ENCODE data around the gene TNS1.

The TNS1 gene

GRCh38 chr2:217840522-217840921 lies 162.3 kb downstream of the TNS1 start:
- Histone ChIP-seq H3K36me3 (ENCODE audit: insufficient read depth, low read length) (no peaks in the 10 kb centered on the region), H3K27me3 (ENCODE audit: insufficient read depth, low read length) (no peaks in the 10 kb centered on the region), H3K9ac (ENCODE audit: low read depth, low read length) (no peak overlapping the region), H3K4me1 (ENCODE audit: insufficient read depth, low read length) (peaks cover 6% of the 10 kb centered on the region; the same call in 1 of the 2 replicates), H3K9me3 (ENCODE audit: insufficient read depth, low read depth, low read length) (peaks cover 8% of the 10 kb centered on the region), H3K4me3 (ENCODE audit: low read length) (no peak overlapping the region), H3K27ac (ENCODE audit: low read depth, low read length) (no peak overlapping the region)
- WGBS = 89% methylated on average over 3 of the region's 3 CpGs

- Histone ChIP-seq H3K36me3 (ENCODE audit: insufficient read depth, low read length) (no peaks in the 10 kb centered on the region), H3K9ac (ENCODE audit: low read depth, low read length) (no peak overlapping the region), H3K9me3 (ENCODE audit: insufficient read depth, low read depth, low read length) (peaks cover under 1% of the 10 kb centered on the region), H3K27me3 (ENCODE audit: insufficient read depth, low read length) (no peaks in the 10 kb centered on the region), H3K27ac (ENCODE audit: low read depth, low read length) (no peak overlapping the region), H3K4me3 (ENCODE audit: low read length) (no peak overlapping the region), H3K4me1 (ENCODE audit: insufficient read depth, low read length) (peaks cover 6% of the 10 kb centered on the region; the same call in 1 of the 2 replicates)
- WGBS = 93% methylated on average over 7 of the region's 7 CpGs
These were observed 163.1 kb downstream of the TNS1 start for GRCh38 chr2:217839750-217840107.

GRCh38 chr2:217839073-217839749 lies 163.6 kb downstream of the TNS1 start:
- H3K27ac ChIP-seq (ENCODE audit: low read depth, low read length) = no peak overlapping the region
- no peaks in the 10 kb centered on the region for H3K36me3 ChIP-seq (ENCODE audit: insufficient read depth, low read length)
- WGBS = 93% methylated on average over 10 of the region's 10 CpGs
- no peak overlapping the region for H3K9ac ChIP-seq (ENCODE audit: low read depth, low read length)
- peaks cover 6% of the 10 kb centered on the region; the same call in 1 of the 2 replicates for H3K4me1 ChIP-seq (ENCODE audit: insufficient read depth, low read length)
- no peaks in the 10 kb centered on the region for H3K9me3 ChIP-seq (ENCODE audit: insufficient read depth, low read depth, low read length)
- H3K4me3 ChIP-seq (ENCODE audit: low read length) = no peak overlapping the region
- H3K27me3 ChIP-seq (ENCODE audit: insufficient read depth, low read length) = no peaks in the 10 kb centered on the region

GRCh38 chr2:217838409-217838831 lies 164.4 kb downstream of the TNS1 start:
- Histone ChIP-seq H3K36me3 (ENCODE audit: insufficient read depth, low read length) (no peaks in the 10 kb centered on the region), H3K4me1 (ENCODE audit: insufficient read depth, low read length) (peaks cover 6% of the 10 kb centered on the region; the same call in 1 of the 2 replicates), H3K9me3 (ENCODE audit: insufficient read depth, low read depth, low read length) (no peaks in the 10 kb centered on the region), H3K9ac (ENCODE audit: low read depth, low read length) (no peak overlapping the region), H3K27me3 (ENCODE audit: insufficient read depth, low read length) (no peaks in the 10 kb centered on the region), H3K4me3 (ENCODE audit: low read length) (no peak overlapping the region), H3K27ac (ENCODE audit: low read depth, low read length) (no peak overlapping the region)
- 75% methylated on average over 5 of the region's 5 CpGs for WGBS

GRCh38 chr2:217837530-217837929 lies 165.3 kb downstream of the TNS1 start:
- WGBS = 89% methylated on average over 8 of the region's 8 CpGs
- Histone ChIP-seq H3K4me3 (ENCODE audit: low read length) (no peak overlapping the region), H3K36me3 (ENCODE audit: insufficient read depth, low read length) (no peaks in the 10 kb centered on the region), H3K9ac (ENCODE audit: low read depth, low read length) (no peak overlapping the region), H3K27ac (ENCODE audit: low read depth, low read length) (no peak overlapping the region), H3K4me1 (ENCODE audit: insufficient read depth, low read length) (peaks cover 6% of the 10 kb centered on the region; the same call in 1 of the 2 replicates), H3K9me3 (ENCODE audit: insufficient read depth, low read depth, low read length) (no peaks in the 10 kb centered on the region), H3K27me3 (ENCODE audit: insufficient read depth, low read length) (no peaks in the 10 kb centered on the region)

GRCh38 chr2:217836901-217837491 lies 165.8 kb downstream of the TNS1 start:
- Histone ChIP-seq H3K27me3 (ENCODE audit: insufficient read depth, low read length) (no peaks in the 10 kb centered on the region), H3K9ac (ENCODE audit: low read depth, low read length) (no peak overlapping the region), H3K27ac (ENCODE audit: low read depth, low read length) (peak overlapping the region; percentile 48; the same call in 1 of the 2 replicates), H3K4me3 (ENCODE audit: low read length) (no peak overlapping the region), H3K9me3 (ENCODE audit: insufficient read depth, low read depth, low read length) (no peaks in the 10 kb centered on the region), H3K36me3 (ENCODE audit: insufficient read depth, low read length) (no peaks in the 10 kb centered on the region), H3K4me1 (ENCODE audit: insufficient read depth, low read length) (peaks cover 6% of the 10 kb centered on the region; the same call in 1 of the 2 replicates)
- 81% methylated on average over 9 of the region's 9 CpGs for WGBS

- Histone ChIP-seq H3K9ac (ENCODE audit: low read depth, low read length) (no peak overlapping the region), H3K27ac (ENCODE audit: low read depth, low read length) (peak overlapping the region; percentile 48; the same call in 1 of the 2 replicates)
- 85% methylated on average over 18 of the region's 18 CpGs for WGBS
These were observed 166.6 kb downstream of the TNS1 start for GRCh38 chr2:217835931-217836891.

GRCh38 chr2:217834744-217835513 lies 167.9 kb downstream of the TNS1 start:
- no peak overlapping the region for H3K27ac ChIP-seq (ENCODE audit: low read depth, low read length)
- no peaks in the 10 kb centered on the region for H3K27me3 ChIP-seq (ENCODE audit: insufficient read depth, low read length)
- no peak overlapping the region for H3K9ac ChIP-seq (ENCODE audit: low read depth, low read length)
- no peaks in the 10 kb centered on the region for H3K36me3 ChIP-seq (ENCODE audit: insufficient read depth, low read length)
- WGBS = 94% methylated on average over 11 of the region's 11 CpGs
- H3K4me1 ChIP-seq (ENCODE audit: insufficient read depth, low read length) = peaks cover 6% of the 10 kb centered on the region; the same call in 1 of the 2 replicates
- H3K9me3 ChIP-seq (ENCODE audit: insufficient read depth, low read depth, low read length) = no peaks in the 10 kb centered on the region
- H3K4me3 ChIP-seq (ENCODE audit: low read length) = no peak overlapping the region

More at GRCh38 chr2:217835931-217836891, 166.6 kb downstream of the TNS1 start:
- Histone ChIP-seq H3K4me3 (ENCODE audit: low read length) (no peak overlapping the region), H3K27me3 (ENCODE audit: insufficient read depth, low read length) (no peaks in the 10 kb centered on the region), H3K36me3 (ENCODE audit: insufficient read depth, low read length) (no peaks in the 10 kb centered on the region), H3K9me3 (ENCODE audit: insufficient read depth, low read depth, low read length) (no peaks in the 10 kb centered on the region), H3K4me1 (ENCODE audit: insufficient read depth, low read length) (peaks cover 6% of the 10 kb centered on the region; the same call in 1 of the 2 replicates)

- Histone ChIP-seq H3K36me3 (ENCODE audit: insufficient read depth, low read length) (no peaks in the 10 kb centered on the region), H3K9ac (ENCODE audit: low read depth, low read length) (no peak overlapping the region), H3K9me3 (ENCODE audit: insufficient read depth, low read depth, low read length) (no peaks in the 10 kb centered on the region), H3K4me1 (ENCODE audit: insufficient read depth, low read length) (peaks cover 6% of the 10 kb centered on the region; the same call in 1 of the 2 replicates), H3K4me3 (ENCODE audit: low read length) (no peak overlapping the region), H3K27ac (ENCODE audit: low read depth, low read length) (no peak overlapping the region), H3K27me3 (ENCODE audit: insufficient read depth, low read length) (no peaks in the 10 kb centered on the region)
- WGBS = 91% methylated on average over 3 of the region's 3 CpGs
These were observed 168.7 kb downstream of the TNS1 start for GRCh38 chr2:217834057-217834620.

- no peak overlapping the region for H3K4me3 ChIP-seq (ENCODE audit: low read length)
- 86% methylated on average over 6 of the region's 8 CpGs for WGBS
- no peak overlapping the region for H3K9ac ChIP-seq (ENCODE audit: low read depth, low read length)
These were observed 169.4 kb downstream of the TNS1 start for GRCh38 chr2:217833439-217833838.

More at GRCh38 chr2:217833439-217833838, 169.4 kb downstream of the TNS1 start:
- no peaks in the 10 kb centered on the region for H3K9me3 ChIP-seq (ENCODE audit: insufficient read depth, low read depth, low read length)
- no peaks in the 10 kb centered on the region for H3K36me3 ChIP-seq (ENCODE audit: insufficient read depth, low read length)
- H3K27ac ChIP-seq (ENCODE audit: low read depth, low read length) = no peak overlapping the region
- peaks cover 6% of the 10 kb centered on the region; the same call in 1 of the 2 replicates for H3K4me1 ChIP-seq (ENCODE audit: insufficient read depth, low read length)
- no peaks in the 10 kb centered on the region for H3K27me3 ChIP-seq (ENCODE audit: insufficient read depth, low read length)
